HG03520 (cell line): Measurements from ENCODE around the gene PHF13.

Source experiments
- ATAC-seq: cut with Tn5 transposase; IDR thresholded peaks from one replicate; pipeline ENCODE4 v1.9.1; 2021; ENCODE audit warnings: mild to moderate bottlenecking, moderate library complexity; ENCODE audit not compliant: unreplicated experiment

Gene PHF13

GRCh38 chr1:6601049-6601922 is 12.2 kb upstream of the PHF13 start:
- peak; percentile 26 for ATAC-seq

GRCh38 chr1:6601923-6602668 is 11.4 kb upstream of the PHF13 start:
- ATAC-seq: peak; percentile 27

GRCh38 chr1:6602669-6603237 is 10.8 kb upstream of the PHF13 start, which contains the start of gene KLHL21:
KLHL21 (minus strand) TSS chr1:6602869; CDS start chr1:6602817, 52 bp downstream.
- peak; percentile 48 for ATAC-seq

- no peak for ATAC-seq
Observed at GRCh38 chr1:6603238-6603914, 10.2 kb upstream of the PHF13 start.

GRCh38 chr1:6603915-6604558 is 9.5 kb upstream of the PHF13 start:
- no peak for ATAC-seq

GRCh38 chr1:6612641-6613360 is 730 bp upstream of the PHF13 start:
- ATAC-seq: peak; percentile 20

- ATAC-seq: no peak
Observed at GRCh38 chr1:6614019-6614928, 743 bp downstream of the PHF13 start.

- no peak for ATAC-seq
Observed at GRCh38 chr1:6614929-6615785, 1.6 kb downstream of the PHF13 start.

GRCh38 chr1:6619045-6619444 is 5.5 kb downstream of the PHF13 start:
- ATAC-seq: no peak

- ATAC-seq: no peak
Observed at GRCh38 chr1:6621429-6622391, 8.2 kb downstream of the PHF13 start.

GRCh38 chr1:6622396-6623152 is 9.0 kb downstream of the PHF13 start:
- no peak for ATAC-seq

- ATAC-seq: no peak
Observed at GRCh38 chr1:6623269-6623965, 9.9 kb downstream of the PHF13 start.

GRCh38 chr1:6624710-6625583 is 11.4 kb downstream of the PHF13 start, which contains the start of gene THAP3:
THAP3 (plus strand) TSS chr1:6624868; CDS start chr1:6625219, 351 bp downstream.
- ATAC-seq: peak; percentile 76

GRCh38 chr1:6625584-6626149 is 12.1 kb downstream of the PHF13 start:
- ATAC-seq: peak; percentile 28
